GM12878 (cell line): Measurements from ENCODE around the gene PSMB10. TPM values are rescaled to one million over a fixed set of nuclear protein-coding genes. Genes with fewer than 3 reads are reported as not detected.
A peak's percentile ranks its signal among the peaks of the same experiment; 100 is the strongest.

ENCODE experiments used
- ATAC-seq: fragments of 200-7000 bp; cut with Tn5 transposase; 3 replicates; pipeline ENCODE4 v1.9.1; 2020; ENCODE audit warnings: mild to moderate bottlenecking, moderate library complexity
- BruUV-seq: library from RNA; stranded (reverse); fragments of 400-500 nt; replicated peaks from 2 replicates; lab custom pipeline; 2021; lab: Mats Ljungman, UMichigan
- CTCF ChIA-PET: fragments of 300-600 bp; sonication (Branson Sonifier 250); formaldehyde crosslinking; extraction: SDS; loops from one replicate; lab custom pipeline; 2021; ENCODE audit warnings: inconsistent platforms; lab: Yijun Ruan, JAX
- POLR2A ChIA-PET: fragments of 350-600 bp; formaldehyde crosslinking; extraction: SDS; loops from one replicate; lab custom pipeline; 2021; ENCODE audit warnings: inconsistent platforms; lab: Charles Lee
- RAD21 ChIA-PET: fragments of 300-600 bp; sonication (Branson Sonifier 250); formaldehyde crosslinking; loops from one replicate; lab custom pipeline; 2023; ENCODE audit warnings: antibody characterized with exemption; ENCODE audit not compliant: unreplicated experiment; lab: Charles Lee
- SMC1A ChIA-PET: fragments of 300-600 bp; sonication (Branson Sonifier 250); formaldehyde crosslinking; loops from one replicate; lab custom pipeline; 2023; ENCODE audit not compliant: unreplicated experiment, uncharacterized antibody; lab: Charles Lee
- DNase-seq: peaks from one replicate; pipeline ENCODE4 v3.0.0-alpha.2; 2011; ENCODE audit warnings: low read depth, low spot score
- FAIRE-seq: peaks from 3 replicates; lab custom pipeline; 2011; peaks lifted over from hg19 to GRCh38; lab: Jason Lieb, UNC
- H2AFZ ChIP-seq: 2 replicates; pipeline ENCODE4 v1.6.0; 2011; ENCODE audit warnings: low read depth, low read length, control low read depth; ENCODE audit not compliant: control insufficient read depth
- H3K27ac ChIP-seq: 2 replicates; pipeline ENCODE4 v1.5.1; 2011; ENCODE audit warnings: control low read depth; ENCODE audit not compliant: control insufficient read depth, insufficient read depth
- H3K27me3 ChIP-seq, 2 experiments: replicated peaks in 1 of 2; 2 replicates each; pipeline versions ENCODE4 v1.6.0 to v1.6.1; 2011; ENCODE audit warnings: low read length in 1 of 2; ENCODE audit not compliant: control insufficient read depth in 2 of 2, insufficient read depth in 2 of 2
- H3K36me3 ChIP-seq, 2 experiments: 2 replicates each; pipeline ENCODE4 v1.5.1; 2011; ENCODE audit warnings: low read length in 1 of 2; ENCODE audit not compliant: control insufficient read depth in 2 of 2, insufficient read depth in 2 of 2
- H3K4me1 ChIP-seq: 2 replicates; pipeline ENCODE4 v1.6.1; 2011; ENCODE audit warnings: mild to moderate bottlenecking, low read length, moderate library complexity, mixed read lengths; ENCODE audit not compliant: control insufficient read depth, insufficient read depth
- H3K4me2 ChIP-seq: 2 replicates; pipeline ENCODE4 v1.6.0; 2011; ENCODE audit warnings: control low read depth; ENCODE audit not compliant: control insufficient read depth, insufficient read depth
- H3K4me3 ChIP-seq: fragments of 200-600 bp; sonication (generic); 2 replicates; pipeline ENCODE4 v1.5.1; 2016
- H3K79me2 ChIP-seq: 2 replicates; pipeline ENCODE4 v1.6.0; 2011; ENCODE audit warnings: low read length; ENCODE audit not compliant: control insufficient read depth, insufficient read depth
- H3K9ac ChIP-seq: 2 replicates; pipeline ENCODE4 v1.8.0; 2011; ENCODE audit warnings: low read length, control low read depth, mixed read lengths; ENCODE audit not compliant: control insufficient read depth, insufficient read depth
- H3K9me3 ChIP-seq: replicated peaks from 3 replicates; pipeline ENCODE4 v1.5.1; 2011; ENCODE audit warnings: mild to moderate bottlenecking, low read length; ENCODE audit not compliant: control insufficient read depth, insufficient read depth
- H4K20me1 ChIP-seq: 2 replicates; pipeline ENCODE4 v1.6.0; 2011; ENCODE audit not compliant: control insufficient read depth, insufficient read depth
- CHD1 ChIP-seq: IDR thresholded peaks from 2 replicates; pipeline ENCODE4 v1.6.1; 2012; ENCODE audit warnings: low read depth, low read length, improper control_type of control experiment
- RELA ChIP-seq: fragments of 450-650 bp; IDR thresholded peaks from 2 replicates; pipeline ENCODE4 v1.8.0; 2014; ENCODE audit warnings: borderline replicate concordance; ENCODE audit not compliant: partially characterized antibody
- TCF7 ChIP-seq: IDR thresholded peaks from 2 replicates; pipeline ENCODE4 v1.6.1; 2014; ENCODE audit warnings: antibody characterized with exemption, borderline replicate concordance
- WRNIP1 ChIP-seq: IDR thresholded peaks from 2 replicates; pipeline ENCODE4 v1.6.1; 2011; ENCODE audit warnings: low read depth, low read length, improper control_type of control experiment, borderline replicate concordance
- WGBS: methylation state at CpG from one replicate; pipeline ENCODE4 v1.1.6; 2016; ENCODE audit warnings: low lambda C conversion rate; ENCODE audit not compliant: insufficient replicate concordance, insufficient coverage; ENCODE audit errors: missing lambda C conversion rate; 5-methylcytosine and 5-hydroxymethylcytosine counted together
- in situ Hi-C: fragments of 300-500 bp; cut with MboI; formaldehyde crosslinking; loops from 9 replicates; pipeline ENCODE4 v1.14.3; 2018; ENCODE audit warnings: mixed read lengths
- intact Hi-C: fragments of 100-400 bp; cut with micrococcal nuclease; formaldehyde crosslinking; loops from one replicate; pipeline ENCODE4 v1.14.2; 2022; ENCODE audit not compliant: unreplicated experiment
- polyA plus RNA-seq, 11 experiments: library from polyadenylated mRNA; depleted of rRNA in 4 of 11; unstranded in 6 of 11; stranded (reverse) in 5 of 11; fragments of >200 nt; fragmentation: Nextera tagmentation in 4 of 11; fragmentation: Illumina TruSeq in 1 of 11; extraction: Ambion mirVana in 4 of 11; extraction: Trizol in 1 of 11; gene quantifications; 1 replicate in 1 of 11; 2 replicates in 10 of 11; pipeline versions ENCODE4 v1.2.1 to v1.2.3, GENCODE V29; 2011 to 2016; ENCODE audit warnings: inconsistent platforms in 2 of 11, missing spikeins in 2 of 11, low read depth in 1 of 11
- total RNA-seq, 4 experiments: library from RNA; depleted of rRNA in 3 of 4; stranded (reverse); fragments of >200 nt in 3 of 4; fragmentation: Illumina TruSeq in 1 of 4; extraction: Trizol in 1 of 4; gene quantifications; 2 replicates each; pipeline versions ENCODE4 v1.2.1 to v1.2.3, GENCODE V29; 2013 to 2021
- TF ChIP-seq, protein P1 (sequence below): IDR thresholded peaks from 2 replicates; pipeline ENCODE4 v1.6.1; 2011; ENCODE audit warnings: low read depth, mild to moderate bottlenecking, low read length, moderate library complexity, borderline replicate concordance; ENCODE audit errors: extremely low read depth

The PSMB10 gene
- total and polyA plus RNA-seq, 10 of the 15 experiments (the other 5 are each of a cell fraction or from before 2014, with no cell fraction given): 24.1 to 308 (median 151) TPM

DNA sequence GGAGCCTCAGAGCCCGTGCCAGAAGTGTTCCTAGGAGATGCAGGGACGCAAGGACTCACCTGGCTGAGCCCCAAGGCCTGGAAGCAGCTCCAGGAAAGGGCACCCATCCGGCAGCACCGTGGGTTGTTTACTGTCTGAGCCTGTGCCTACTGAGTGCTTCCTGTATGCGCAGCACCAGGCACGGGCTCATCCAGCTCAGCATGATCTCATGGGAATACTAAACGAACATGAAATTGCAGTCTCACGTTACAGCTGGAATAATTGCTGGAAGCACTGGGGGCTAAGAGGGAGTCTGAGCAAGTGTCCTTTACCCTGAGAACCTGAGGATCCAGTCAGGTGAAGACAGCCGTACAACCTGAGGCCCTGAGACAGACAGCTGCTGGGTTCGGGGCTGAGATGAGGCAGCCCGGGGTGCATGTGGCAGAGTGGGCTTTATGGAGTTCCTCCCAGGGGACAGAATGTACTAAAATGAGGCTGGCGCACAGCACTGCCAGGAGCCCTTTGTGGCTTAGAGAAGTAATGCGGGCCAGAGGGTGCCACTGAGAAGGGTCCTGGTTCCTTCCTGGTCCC is 10.4 kb downstream of the PSMB10 start:
- Histone ChIP-seq H2AFZ (no peak overlapping the region), H3K9me3 (no peaks in the 10 kb centered on the region), H3K4me1 (no peaks in the 10 kb centered on the region; the same call in 1 of the 2 replicates), H3K27ac (no peak overlapping the region), H3K27me3 (no peaks in the 10 kb centered on the region), H4K20me1 (no peaks in the 10 kb centered on the region), H3K79me2 (no peaks in the 10 kb centered on the region), H3K4me3 (no peak overlapping the region), H3K4me2 (no peak overlapping the region), H3K9ac (no peak overlapping the region), H3K36me3 (peaks cover 0 to 16% of the 10 kb centered on the region in 2 experiments; a peak in 2 of 4 replicates)
- ChIA-PET SMC1A (interaction anchor here (0.6 to 1.3 kb wide), 2 partner anchors 9 to 38 kb away, joined by 3 read pairs; no protein-coding TSS in a partner anchor), CTCF (interaction anchor here (0.8 to 2.2 kb wide), 5 partner anchors 9 to 262 kb away, joined by 3 to 11 read pairs (median 5); no protein-coding TSS in a partner anchor), POLR2A (interaction anchor here (0.9 kb wide), 1 partner anchor 15 kb away, joined by 3 read pairs; no protein-coding TSS in a partner anchor), RAD21 (interaction anchor here (1.0 to 1.1 kb wide), 2 partner anchors 42 to 110 kb away, joined by 3 to 5 read pairs; no protein-coding TSS in a partner anchor)
- in situ Hi-C loops: loop anchor here (5.0 kb wide), 2 partner anchors 109 to 249 kb away; no protein-coding TSS in a partner anchor
- FAIRE-seq (no peak), ATAC-seq (peak; percentile 24), DNase-seq (no peak)
- WGBS: 29% methylated on average over 13 of the region's 13 CpGs
- BruUV-seq: no TSS peak
- TF ChIP-seq TCF7 (no peak), WRNIP1 (no peak), CHD1 (no peak), RELA (no peak)
- TF ChIP-seq, protein P1, sequence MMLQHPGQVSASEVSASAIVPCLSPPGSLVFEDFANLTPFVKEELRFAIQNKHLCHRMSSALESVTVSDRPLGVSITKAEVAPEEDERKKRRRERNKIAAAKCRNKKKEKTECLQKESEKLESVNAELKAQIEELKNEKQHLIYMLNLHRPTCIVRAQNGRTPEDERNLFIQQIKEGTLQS: no peak
- intact Hi-C loops: loop anchor here (5.0 to 10.0 kb wide), 2 partner anchors 34 to 401 kb away; partner anchors contain the start of genes PSKH1 and RIPOR1
